Aorta (tissue), 5 donors: Measurements from ENCODE around the gene DAO. TPM values are rescaled to one million over a fixed set of nuclear protein-coding genes. Genes with fewer than 3 reads are reported as not detected.

Experiments used
- ATAC-seq: fragments of 200-7000 bp; cut with Tn5 transposase; one replicate; pipeline ENCODE4 v1.9.1; 2022; ENCODE audit warnings: moderate library complexity; ENCODE audit not compliant: low FRiP score
- DNase-seq, 2 donors: peaks; one replicate each; pipeline ENCODE4 v3.0.0-alpha.2; 2020
- H3K27ac ChIP-seq, 2 donors: one replicate each; pipeline ENCODE4 v1.5.1; 2013; ENCODE audit warnings: low read length in 2 of 2, mild to moderate bottlenecking in 2 of 2, moderate library complexity in 2 of 2, control low read depth in 1 of 2, inconsistent platforms in 1 of 2, low read depth in 1 of 2
- H3K27me3 ChIP-seq, 2 donors: one replicate each; pipeline ENCODE4 v1.6.1; 2013; ENCODE audit warnings: control low read depth in 1 of 2, low read length in 1 of 2, mild to moderate bottlenecking in 1 of 2, moderate library complexity in 1 of 2; ENCODE audit not compliant: insufficient read depth in 2 of 2, control insufficient read depth in 1 of 2
- H3K36me3 ChIP-seq, 2 donors: one replicate each; pipeline ENCODE4 v1.6.1; 2013; ENCODE audit warnings: control low read depth in 1 of 2, low read length in 1 of 2, mild to moderate bottlenecking in 1 of 2; ENCODE audit not compliant: insufficient read depth in 2 of 2, control insufficient read depth in 1 of 2
- H3K4me1 ChIP-seq, 2 donors: one replicate each; pipeline ENCODE4 v1.6.1; 2013; ENCODE audit warnings: low read length in 2 of 2, control low read depth in 1 of 2, mild to moderate bottlenecking in 1 of 2, moderate library complexity in 1 of 2; ENCODE audit not compliant: insufficient read depth in 2 of 2, control insufficient read depth in 1 of 2
- H3K4me3 ChIP-seq, 2 donors: one replicate each; pipeline ENCODE4 v1.5.1; 2013; ENCODE audit warnings: low read length in 2 of 2, control low read depth in 1 of 2, mild to moderate bottlenecking in 1 of 2
- H3K9me3 ChIP-seq: one replicate; pipeline ENCODE4 v1.6.1; 2013; ENCODE audit warnings: mild to moderate bottlenecking, low read length; ENCODE audit not compliant: control insufficient read depth
- WGBS, 2 donors: extraction: QIAGEN DNeasy Blood & Tissue Kit; methylation state at CpG; one replicate each; pipeline ENCODE4 v1.1.7; 2013; 5-methylcytosine and 5-hydroxymethylcytosine counted together
- intact Hi-C, 2 donors: fragments of 100-400 bp; cut with DNase I; formaldehyde crosslinking; loops; one replicate each; pipeline versions ENCODE4 v1.14.2 to v1.15.0; 2022
- microRNA-seq, 2 donors: library from miRNA; unstranded; fragments of <30 nt; microRNA quantifications; one replicate each; pipeline ENCODE4 v1.2.0, GENCODE V29; 2020
- polyA plus RNA-seq, 2 donors: library from polyadenylated mRNA; stranded (reverse); fragments of 200-250 nt; gene quantifications; one replicate each; pipeline ENCODE4 v1.2.3, GENCODE V29; 2013
- total RNA-seq, 2 donors: library from RNA; stranded (reverse); fragmentation: NEBNext Ultra II Directional; extraction: Animal tissue kit (Norgen Biotek cat#: 25700); gene quantifications; one replicate each; pipeline ENCODE4 v1.2.1, GENCODE V29; 2021
- donor health status: healthy with polysubstance abuse.
- donor health status: Bipolar disorder and iron deficiency.
- donor health status: DM: no; HTN: no; CAD: no.
- donor health status: DM: no; HTN: no; CAD: no.
- donor health status: DM: yes; HTN: yes; CAD: no.

The DAO gene
- total and polyA plus RNA-seq, 4 donors: not detected

GRCh38 chr12:108949976-108950375 lies 70.1 kb downstream of the DAO start:
- Histone ChIP-seq H3K4me1 (no peaks in the 10 kb centered on the region), H3K36me3 (no peaks in the 10 kb centered on the region), H3K27ac (no peak overlapping the region), H3K4me3 (no peak overlapping the region), H3K27me3 (no peaks in the 10 kb centered on the region), H3K9me3 (no peaks in the 10 kb centered on the region)
- intact Hi-C loops: loop anchor here (5.0 to 10.0 kb wide), 6 partner anchors 88 to 388 kb away; partner anchors contain the start of genes ISCU (in 1 of the 2) and SART3 (in 1 of the 2)
- DNase-seq (no peak), ATAC-seq (no peak)
- WGBS, 2 donors: 94 to 97% methylated on average over 1 of the region's 1 CpG

Small RNAs within 50 kb of the gene (microRNA-seq; reads per million reads assigned to microRNA genes)
- gene MIR619: 0 reads per million in 2 donors

Other genes starting within 250 kb of the DAO start
- gene SELPLG, start 246.2 kb upstream of the DAO start, total RNA-seq: 10 to 100 TPM in 1 of 2 donors, 1 to 10 TPM in 1; 8.1 to 13.0 TPM
- gene SELPLG, start 246.2 kb upstream of the DAO start, polyA plus RNA-seq: 1 to 10 TPM in 1 of 2 donors, under 1 TPM in 1; 0.87 to 5.4 TPM
- 100 to 1,000 TPM; 207 to 387 TPM for gene CORO1C, start 148.6 kb upstream of the DAO start, total RNA-seq
- 100 to 1,000 TPM in 1 of 2 donors, 10 to 100 TPM in 1; 68.0 to 145 TPM for gene CORO1C, start 148.6 kb upstream of the DAO start, polyA plus RNA-seq
- gene SSH1, start 22.5 kb upstream of the DAO start, total RNA-seq: 10 to 100 TPM; 60.4 to 61.6 TPM
- gene SSH1, start 22.5 kb upstream of the DAO start, polyA plus RNA-seq: 10 to 100 TPM in 1 of 2 donors, 1 to 10 TPM in 1; 5.3 to 10.0 TPM
- not detected for gene SVOP, start 141.0 kb downstream of the DAO start, total RNA-seq
- gene SVOP, start 141.0 kb downstream of the DAO start, polyA plus RNA-seq: not detected
- 10 to 100 TPM in 1 of 2 donors, 1 to 10 TPM in 1; 7.3 to 14.8 TPM for gene USP30, start 172.5 kb downstream of the DAO start, total RNA-seq
- 1 to 10 TPM; 4.1 to 6.6 TPM for gene USP30, start 172.5 kb downstream of the DAO start, polyA plus RNA-seq
- gene ALKBH2, start 213.4 kb downstream of the DAO start, total RNA-seq: 10 to 100 TPM; 11.0 to 12.6 TPM
- 10 to 100 TPM; 12.1 to 36.3 TPM for gene ALKBH2, start 213.4 kb downstream of the DAO start, polyA plus RNA-seq
- 10 to 100 TPM in 1 of 2 donors, 1 to 10 TPM in 1; 9.1 to 17.6 TPM for gene UNG, start 217.5 kb downstream of the DAO start, total RNA-seq
- 1 to 10 TPM; 7.4 to 8.5 TPM for gene UNG, start 217.5 kb downstream of the DAO start, polyA plus RNA-seq
- gene ACACB, start 236.5 kb downstream of the DAO start, total RNA-seq: 10 to 100 TPM; 46.8 to 70.3 TPM
- gene ACACB, start 236.5 kb downstream of the DAO start, polyA plus RNA-seq: 10 to 100 TPM in 1 of 2 donors, 1 to 10 TPM in 1; 8.4 to 13.4 TPM